IMR-90 (cell line): ENCODE measurements around the gene CRACDL. TPM values are rescaled to one million over a fixed set of nuclear protein-coding genes. Genes with fewer than 3 reads are reported as not detected.

Experiments
- ATAC-seq: fragments of 200-7000 bp; cut with Tn5 transposase; 2 replicates; pipeline ENCODE4 v1.9.1; 2020; ENCODE audit warnings: low read depth, mild to moderate bottlenecking, moderate library complexity
- BruUV-seq: library from RNA; stranded (reverse); fragments of 400-500 nt; replicated peaks from 2 replicates; lab custom pipeline; 2021; lab: Mats Ljungman, UMichigan
- CTCF ChIA-PET: fragments of 300-600 bp; formaldehyde crosslinking; extraction: SDS; loops from one replicate; lab custom pipeline; 2021; ENCODE audit warnings: antibody characterized with exemption; lab: Yijun Ruan, JAX
- POLR2A ChIA-PET: fragments of 300-600 bp; sonication (Branson Sonifier 250); formaldehyde crosslinking; loops from one replicate; lab custom pipeline; 2022; ENCODE audit warnings: antibody characterized with exemption; ENCODE audit not compliant: unreplicated experiment; lab: Charles Lee
- DNase-seq: peaks from one replicate; pipeline ENCODE4 v3.0.0; 2013
- H2AFZ ChIP-seq: replicated peaks from 2 replicates; pipeline ENCODE3; 2013; ENCODE audit warnings: low read length, mild to moderate bottlenecking; ENCODE audit not compliant: poor library complexity
- H2AK5ac ChIP-seq: 2 replicates; pipeline ENCODE4 v1.6.1; 2013; ENCODE audit warnings: low read depth, low read length, inconsistent platforms
- H2AK9ac ChIP-seq: replicated peaks from 2 replicates; pipeline ENCODE3; 2013; ENCODE audit warnings: mild to moderate bottlenecking, low read depth, low read length, moderate library complexity; ENCODE audit not compliant: poor library complexity
- H2BK120ac ChIP-seq: 2 replicates; pipeline ENCODE4 v1.6.1; 2013; ENCODE audit warnings: low read depth, low read length, inconsistent platforms
- H2BK15ac ChIP-seq: 3 replicates; pipeline ENCODE4 v1.6.1; 2013; ENCODE audit warnings: low read depth, low read length, inconsistent platforms
- H2BK20ac ChIP-seq: 2 replicates; pipeline ENCODE4 v1.6.1; 2013; ENCODE audit warnings: low read depth, mild to moderate bottlenecking, inconsistent platforms, low read length, moderate library complexity
- H2BK5ac ChIP-seq: 2 replicates; pipeline ENCODE4 v1.6.1; 2013; ENCODE audit warnings: mild to moderate bottlenecking, low read depth, low read length, inconsistent platforms; ENCODE audit not compliant: poor library complexity, severe bottlenecking
- H3K14ac ChIP-seq: replicated peaks from 2 replicates; pipeline ENCODE4 v1.6.1; 2013; ENCODE audit warnings: low read depth, low read length, inconsistent platforms
- H3K18ac ChIP-seq: 2 replicates; pipeline ENCODE4 v1.6.1; 2013; ENCODE audit warnings: low read depth, low read length, control low read depth
- H3K23ac ChIP-seq: 2 replicates; pipeline ENCODE4 v1.6.1; 2013; ENCODE audit warnings: low read depth, low read length, inconsistent platforms
- H3K27ac ChIP-seq: 2 replicates; pipeline ENCODE4 v1.5.1; 2013; ENCODE audit warnings: mild to moderate bottlenecking, control low read depth, low read length; ENCODE audit not compliant: insufficient read depth
- H3K27me3 ChIP-seq: 2 replicates; pipeline ENCODE4 v1.6.1; 2013; ENCODE audit warnings: low read length; ENCODE audit not compliant: control insufficient read depth, insufficient read depth
- H3K36me3 ChIP-seq: 2 replicates; pipeline ENCODE4 v1.6.1; 2013; ENCODE audit warnings: low read length, mixed read lengths; ENCODE audit not compliant: control insufficient read depth, insufficient read depth
- H3K4ac ChIP-seq: 2 replicates; pipeline ENCODE4 v1.6.1; 2013; ENCODE audit warnings: low read depth, low read length, inconsistent platforms
- H3K4me1 ChIP-seq: 2 replicates; pipeline ENCODE4 v1.6.1; 2013; ENCODE audit warnings: low read length, mixed read lengths; ENCODE audit not compliant: control insufficient read depth, insufficient read depth
- H3K4me2 ChIP-seq: 2 replicates; pipeline ENCODE4 v1.6.1; 2013; ENCODE audit warnings: low read depth, mild to moderate bottlenecking, control low read depth, low read length, moderate library complexity
- H3K4me3 ChIP-seq: 2 replicates; pipeline ENCODE4 v1.5.1; 2013; ENCODE audit warnings: low read depth, mild to moderate bottlenecking, control low read depth, low read length, moderate library complexity; ENCODE audit not compliant: insufficient read depth
- H3K56ac ChIP-seq: 2 replicates; pipeline ENCODE4 v1.6.1; 2013; ENCODE audit warnings: low read length, inconsistent platforms; ENCODE audit not compliant: insufficient read depth; ENCODE audit errors: extremely low read depth
- H3K79me1 ChIP-seq, 2 experiments: 2 replicates each; pipeline ENCODE4 v1.6.1; 2013; ENCODE audit warnings: low read length in 2 of 2, inconsistent platforms in 1 of 2, low read depth in 1 of 2
- H3K9ac ChIP-seq: 2 replicates; pipeline ENCODE4 v1.6.1; 2013; ENCODE audit warnings: low read depth, low read length, control low read depth
- H3K9me1 ChIP-seq: 2 replicates; pipeline ENCODE4 v1.6.1; 2013; ENCODE audit warnings: low read length, inconsistent platforms; ENCODE audit not compliant: insufficient read depth
- H3K9me3 ChIP-seq: 2 replicates; pipeline ENCODE4 v1.6.1; 2013; ENCODE audit warnings: low read length; ENCODE audit not compliant: control insufficient read depth, insufficient read depth
- H4K20me1 ChIP-seq: 2 replicates; pipeline ENCODE4 v1.6.1; 2013; ENCODE audit warnings: low read length, inconsistent platforms; ENCODE audit not compliant: insufficient read depth
- H4K5ac ChIP-seq: 2 replicates; pipeline ENCODE4 v1.6.1; 2013; ENCODE audit warnings: mild to moderate bottlenecking, low read depth, low read length, control low read depth
- H4K8ac ChIP-seq, 2 experiments: 2 replicates each; pipeline ENCODE4 v1.6.1; 2013; ENCODE audit warnings: low read depth in 2 of 2, low read length in 2 of 2, control low read depth in 1 of 2, inconsistent platforms in 1 of 2
- H4K91ac ChIP-seq: 2 replicates; pipeline ENCODE4 v1.6.1; 2013; ENCODE audit warnings: low read depth, low read length, inconsistent platforms; ENCODE audit not compliant: insufficient read depth
- BHLHE40 ChIP-seq: fragments of 150-350 bp; IDR thresholded peaks from 2 replicates; pipeline ENCODE4 v1.6.1; 2016; ENCODE audit warnings: mild to moderate bottlenecking, low read depth, low read length
- CEBPB ChIP-seq: IDR thresholded peaks from 2 replicates; pipeline ENCODE4 v1.6.1; 2012; ENCODE audit warnings: low read depth, low read length, improper control_type of control experiment
- CHD1 ChIP-seq: IDR thresholded peaks from 2 replicates; pipeline ENCODE4 v1.6.1; 2012; ENCODE audit warnings: low read depth, low read length, improper control_type of control experiment
- FOS ChIP-seq: fragments of 150-350 bp; IDR thresholded peaks from 2 replicates; pipeline ENCODE4 v1.6.1; 2016; ENCODE audit warnings: low read depth, low read length
- MAFK ChIP-seq: IDR thresholded peaks from 2 replicates; pipeline ENCODE4 v1.6.1; 2012; ENCODE audit warnings: low read depth, low read length, improper control_type of control experiment
- MAZ ChIP-seq: IDR thresholded peaks from 2 replicates; pipeline ENCODE4 v1.6.1; 2012; ENCODE audit warnings: low read depth, mild to moderate bottlenecking, low read length, improper control_type of control experiment, moderate library complexity, borderline replicate concordance
- MXI1 ChIP-seq: IDR thresholded peaks from 2 replicates; pipeline ENCODE4 v1.6.1; 2012; ENCODE audit warnings: low read depth, mild to moderate bottlenecking, low read length, moderate library complexity, borderline replicate concordance
- NFE2L2 ChIP-seq: fragments of 150-350 bp; IDR thresholded peaks from 2 replicates; pipeline ENCODE4 v1.6.1; 2016; ENCODE audit warnings: low read depth, mild to moderate bottlenecking, low read length
- POLR2A ChIP-seq: IDR thresholded peaks from 2 replicates; pipeline ENCODE4 v1.6.1; 2012; ENCODE audit warnings: mild to moderate bottlenecking, low read depth, low read length
- RAD21 ChIP-seq: IDR thresholded peaks from 2 replicates; pipeline ENCODE4 v1.6.1; 2012; ENCODE audit warnings: low read length, improper control_type of control experiment
- RCOR1 ChIP-seq: IDR thresholded peaks from 2 replicates; pipeline ENCODE4 v1.6.1; 2012; ENCODE audit warnings: mild to moderate bottlenecking, low read length, improper control_type of control experiment; ENCODE audit not compliant: insufficient replicate concordance
- RFX5 ChIP-seq: IDR thresholded peaks from 2 replicates; pipeline ENCODE4 v1.8.0; 2012; ENCODE audit warnings: low read depth, mild to moderate bottlenecking, low read length, moderate library complexity
- SMC3 ChIP-seq: fragments of 150-350 bp; IDR thresholded peaks from 2 replicates; pipeline ENCODE4 v1.6.1; 2016; ENCODE audit warnings: low read depth, mild to moderate bottlenecking, antibody characterized with exemption, low read length, moderate library complexity
- WGBS, 2 experiments: methylation state at CpG; one replicate each; pipeline versions ENCODE4 v1.1.5 to v1.1.7; 2013; ENCODE audit warnings: missing lambda C conversion rate in 2 of 2; ENCODE audit not compliant: insufficient read length in 1 of 2; ENCODE audit errors: extremely low coverage in 2 of 2; 5-methylcytosine and 5-hydroxymethylcytosine counted together
- dilution Hi-C: fragments of 300-500 bp; cut with HindIII; formaldehyde crosslinking; loops from one replicate; pipeline ENCODE4 v1.14.3; 2018; ENCODE audit warnings: low sequenced_read_pairs; ENCODE audit not compliant: unreplicated experiment
- in situ Hi-C: fragments of 300-500 bp; cut with MboI; formaldehyde crosslinking; loops from 3 replicates; pipeline ENCODE4 v1.14.3; 2019; ENCODE audit warnings: low sequenced_read_pairs, inconsistent platforms, mixed read lengths
- intact Hi-C: fragments of 100-400 bp; cut with micrococcal nuclease; formaldehyde crosslinking; loops from 2 replicates; pipeline ENCODE4 v1.10.0; 2022
- polyA plus RNA-seq, 3 experiments: library from polyadenylated mRNA; depleted of rRNA; stranded (reverse); fragments of >200 nt; gene quantifications; 2 replicates each; pipeline ENCODE4 v1.2.3, GENCODE V29; 2012; ENCODE audit warnings: low replicate concordance in 1 of 3
- total RNA-seq: library from RNA; depleted of rRNA; stranded (reverse); fragments of >200 nt; gene quantifications from 2 replicates; pipeline ENCODE4 v1.2.3, GENCODE V29; 2012
- TF ChIP-seq, protein P1 (sequence below): conservative IDR thresholded peaks from 2 replicates; pipeline ENCODE4 v1.5.1; 2012; ENCODE audit warnings: mild to moderate bottlenecking, low read depth, low read length, improper control_type of control experiment
- TF ChIP-seq, protein P2 (sequence below): fragments of 150-350 bp; IDR thresholded peaks from 2 replicates; pipeline ENCODE4 v1.6.1; 2017; ENCODE audit warnings: mild to moderate bottlenecking, antibody characterized with exemption, low read length, low read depth
- TF ChIP-seq, protein P3 (sequence below): fragments of 150-350 bp; IDR thresholded peaks from 2 replicates; pipeline ENCODE4 v1.6.1; 2016; ENCODE audit warnings: low read depth, mild to moderate bottlenecking, low read length, moderate library complexity, borderline replicate concordance

Gene CRACDL
- total and polyA plus RNA-seq, 2 of the 4 experiments (the other 2 are of a cell fraction) = not detected

DNA sequence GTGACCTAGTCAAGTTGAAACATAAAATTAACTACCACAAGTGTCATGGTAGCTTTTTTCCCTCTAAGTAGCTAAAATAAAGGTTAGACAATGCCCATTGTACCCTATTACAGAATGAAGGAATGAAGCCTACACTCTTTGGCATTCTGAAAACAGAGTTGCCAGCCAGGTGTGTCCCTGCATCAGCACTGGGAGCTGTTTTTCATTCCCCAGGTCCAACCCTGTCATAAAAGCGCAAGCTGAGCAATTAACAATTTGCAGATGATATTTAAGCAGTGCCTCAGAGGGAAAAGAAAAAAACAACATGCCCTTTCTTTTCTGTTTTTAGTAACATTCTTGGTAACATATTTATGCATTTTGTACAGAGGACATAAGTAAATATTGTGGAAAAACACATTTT, 158.3 kb downstream of the CRACDL start:
- in situ Hi-C loops (no loop called here), dilution Hi-C loops (no loop called here), intact Hi-C loops (no loop called here)
- Histone ChIP-seq H3K4ac (no peak overlapping the region), H4K5ac (no peak overlapping the region), H3K4me3 (no peak overlapping the region), H2AK5ac (no peak overlapping the region), H2AFZ (no peak overlapping the region), H4K91ac (no peak overlapping the region), H2BK120ac (no peak overlapping the region), H3K36me3 (no peaks in the 10 kb centered on the region), H3K79me1 (no peaks in the 10 kb centered on the region), H3K27me3 (peaks cover 10% of the 10 kb centered on the region; the same call in 1 of the 2 replicates), H3K14ac (no peak overlapping the region), H3K23ac (no peak overlapping the region), H3K27ac (no peak overlapping the region), H3K9me1 (no peaks in the 10 kb centered on the region), H4K20me1 (no peaks in the 10 kb centered on the region), H2BK5ac (no peak overlapping the region), H2BK15ac (no peak overlapping the region), H3K4me2 (no peak overlapping the region), H3K9me3 (no peaks in the 10 kb centered on the region), H2AK9ac (no peak overlapping the region), H3K9ac (no peak overlapping the region), H4K8ac (no peak overlapping the region), H3K18ac (no peak overlapping the region), H3K56ac (no peak overlapping the region), H2BK20ac (no peak overlapping the region), H3K4me1 (no peaks in the 10 kb centered on the region)
- ChIA-PET POLR2A (no interaction called here), CTCF (interaction anchor here (0.5 kb wide), 1 partner anchor 176 kb away, joined by 3 read pairs; no protein-coding TSS in a partner anchor)
- WGBS, 2 experiments = no CpG with 5 or more reads among the region's 1 CpG
- BruUV-seq = no TSS peak
- TF ChIP-seq, protein P1, sequence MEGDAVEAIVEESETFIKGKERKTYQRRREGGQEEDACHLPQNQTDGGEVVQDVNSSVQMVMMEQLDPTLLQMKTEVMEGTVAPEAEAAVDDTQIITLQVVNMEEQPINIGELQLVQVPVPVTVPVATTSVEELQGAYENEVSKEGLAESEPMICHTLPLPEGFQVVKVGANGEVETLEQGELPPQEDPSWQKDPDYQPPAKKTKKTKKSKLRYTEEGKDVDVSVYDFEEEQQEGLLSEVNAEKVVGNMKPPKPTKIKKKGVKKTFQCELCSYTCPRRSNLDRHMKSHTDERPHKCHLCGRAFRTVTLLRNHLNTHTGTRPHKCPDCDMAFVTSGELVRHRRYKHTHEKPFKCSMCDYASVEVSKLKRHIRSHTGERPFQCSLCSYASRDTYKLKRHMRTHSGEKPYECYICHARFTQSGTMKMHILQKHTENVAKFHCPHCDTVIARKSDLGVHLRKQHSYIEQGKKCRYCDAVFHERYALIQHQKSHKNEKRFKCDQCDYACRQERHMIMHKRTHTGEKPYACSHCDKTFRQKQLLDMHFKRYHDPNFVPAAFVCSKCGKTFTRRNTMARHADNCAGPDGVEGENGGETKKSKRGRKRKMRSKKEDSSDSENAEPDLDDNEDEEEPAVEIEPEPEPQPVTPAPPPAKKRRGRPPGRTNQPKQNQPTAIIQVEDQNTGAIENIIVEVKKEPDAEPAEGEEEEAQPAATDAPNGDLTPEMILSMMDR = no peak
- TF ChIP-seq CHD1 (no peak), CEBPB (no peak), SMC3 (no peak), NFE2L2 (no peak), RFX5 (no peak), RCOR1 (no peak), FOS (no peak), MXI1 (no peak), RAD21 (no peak), MAZ (no peak), MAFK (no peak), POLR2A (no peak), BHLHE40 (no peak)
- TF ChIP-seq, protein P2, sequence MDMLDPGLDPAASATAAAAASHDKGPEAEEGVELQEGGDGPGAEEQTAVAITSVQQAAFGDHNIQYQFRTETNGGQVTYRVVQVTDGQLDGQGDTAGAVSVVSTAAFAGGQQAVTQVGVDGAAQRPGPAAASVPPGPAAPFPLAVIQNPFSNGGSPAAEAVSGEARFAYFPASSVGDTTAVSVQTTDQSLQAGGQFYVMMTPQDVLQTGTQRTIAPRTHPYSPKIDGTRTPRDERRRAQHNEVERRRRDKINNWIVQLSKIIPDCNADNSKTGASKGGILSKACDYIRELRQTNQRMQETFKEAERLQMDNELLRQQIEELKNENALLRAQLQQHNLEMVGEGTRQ = no peak
- TF ChIP-seq, protein P3, sequence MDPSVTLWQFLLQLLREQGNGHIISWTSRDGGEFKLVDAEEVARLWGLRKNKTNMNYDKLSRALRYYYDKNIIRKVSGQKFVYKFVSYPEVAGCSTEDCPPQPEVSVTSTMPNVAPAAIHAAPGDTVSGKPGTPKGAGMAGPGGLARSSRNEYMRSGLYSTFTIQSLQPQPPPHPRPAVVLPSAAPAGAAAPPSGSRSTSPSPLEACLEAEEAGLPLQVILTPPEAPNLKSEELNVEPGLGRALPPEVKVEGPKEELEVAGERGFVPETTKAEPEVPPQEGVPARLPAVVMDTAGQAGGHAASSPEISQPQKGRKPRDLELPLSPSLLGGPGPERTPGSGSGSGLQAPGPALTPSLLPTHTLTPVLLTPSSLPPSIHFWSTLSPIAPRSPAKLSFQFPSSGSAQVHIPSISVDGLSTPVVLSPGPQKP = no peak
- ATAC-seq (no peak), DNase-seq (no peak)
